Nephron (organoid): ENCODE data around the gene CRY1.

Experiments
- H3K27ac Mint-ChIP-seq, 3 experiments: 2 replicates each; pipeline ENCODE4 v1.8.0; 2020; ENCODE audit warnings: mixed read lengths in 3 of 3, mild to moderate bottlenecking in 2 of 3, moderate library complexity in 1 of 3
- H3K27me3 Mint-ChIP-seq: 2 replicates; pipeline ENCODE4 v1.8.0; 2021; ENCODE audit warnings: low read depth, mild to moderate bottlenecking, moderate library complexity, mixed read lengths
- H3K36me3 Mint-ChIP-seq: 2 replicates; pipeline ENCODE4 v1.8.0; 2020; ENCODE audit warnings: low read depth, mixed read lengths
- H3K4me1 Mint-ChIP-seq: 2 replicates; pipeline ENCODE4 v1.8.0; 2020; ENCODE audit warnings: mixed read lengths
- H3K4me3 Mint-ChIP-seq, 3 experiments: 2 replicates each; pipeline ENCODE4 v1.8.0; 2020; ENCODE audit warnings: mild to moderate bottlenecking in 3 of 3, mixed read lengths in 3 of 3, moderate library complexity in 2 of 3
- H3K9me3 Mint-ChIP-seq: 2 replicates; pipeline ENCODE4 v1.8.0; 2020; ENCODE audit warnings: mixed read lengths
- CTCF ChIP-seq, 3 experiments: fragments of 200-600 bp; sonication (generic); IDR thresholded peaks; one replicate each; pipeline ENCODE4 v1.5.0; 2021; ENCODE audit warnings: antibody characterized with exemption in 3 of 3; ENCODE audit not compliant: unreplicated experiment in 3 of 3

CRY1 gene

GRCh38 chr12:107042801-107043200 is 50.5 kb downstream of the CRY1 start:
- H3K9me3 Mint-ChIP-seq = peaks cover 26% of the 10 kb centered on the region
- peaks cover 33% of the 10 kb centered on the region for H3K36me3 Mint-ChIP-seq
- H3K4me3 Mint-ChIP-seq = no peak overlapping the region
- no peak for TF ChIP-seq CTCF (IDR thresholded peaks at IDR 0.05; ENCODE audit: unreplicated experiment in 3 of 3)
- no peaks in the 10 kb centered on the region for H3K27me3 Mint-ChIP-seq
- no peak overlapping the region for H3K27ac Mint-ChIP-seq
- H3K4me1 Mint-ChIP-seq = peaks cover 11% of the 10 kb centered on the region

- TF ChIP-seq CTCF (IDR thresholded peaks at IDR 0.05; ENCODE audit: unreplicated experiment in 3 of 3) = no peak
- Mint-ChIP-seq H3K9me3 (no peaks in the 10 kb centered on the region), H3K36me3 (peaks cover 15% of the 10 kb centered on the region), H3K4me1 (no peaks in the 10 kb centered on the region), H3K27me3 (no peaks in the 10 kb centered on the region), H3K4me3 (no peak overlapping the region), H3K27ac (no peak overlapping the region)
Observed at GRCh38 chr12:107035733-107036132, 57.6 kb downstream of the CRY1 start.

- Mint-ChIP-seq H3K4me3 (no peak overlapping the region), H3K9me3 (no peaks in the 10 kb centered on the region), H3K27ac (no peak overlapping the region), H3K36me3 (peaks cover 15% of the 10 kb centered on the region), H3K27me3 (no peaks in the 10 kb centered on the region), H3K4me1 (no peaks in the 10 kb centered on the region)
- TF ChIP-seq CTCF (IDR thresholded peaks at IDR 0.05; ENCODE audit: unreplicated experiment in 3 of 3) = no peak
Observed at GRCh38 chr12:107033758-107034739, 59.3 kb downstream of the CRY1 start.

- Mint-ChIP-seq H3K36me3 (peaks cover 10% of the 10 kb centered on the region), H3K4me1 (peaks cover 9% of the 10 kb centered on the region), H3K9me3 (no peaks in the 10 kb centered on the region), H3K27ac (no peak overlapping the region), H3K27me3 (no peaks in the 10 kb centered on the region), H3K4me3 (no peak overlapping the region)
- no peak for TF ChIP-seq CTCF (IDR thresholded peaks at IDR 0.05; ENCODE audit: unreplicated experiment in 3 of 3)
Observed at GRCh38 chr12:107032266-107032665, 61.1 kb downstream of the CRY1 start.

GRCh38 chr12:107031061-107031460 is 62.3 kb downstream of the CRY1 start:
- no peaks in the 10 kb centered on the region for H3K27me3 Mint-ChIP-seq
- no peak overlapping the region for H3K27ac Mint-ChIP-seq
- H3K9me3 Mint-ChIP-seq = no peaks in the 10 kb centered on the region
- H3K36me3 Mint-ChIP-seq = no peaks in the 10 kb centered on the region
- no peak overlapping the region for H3K4me3 Mint-ChIP-seq
- TF ChIP-seq CTCF (IDR thresholded peaks at IDR 0.05; ENCODE audit: unreplicated experiment in 3 of 3) = no peak
- peaks cover 16% of the 10 kb centered on the region for H3K4me1 Mint-ChIP-seq

GRCh38 chr12:107029081-107029480 is 64.3 kb downstream of the CRY1 start:
- Mint-ChIP-seq H3K27ac (peak overlapping the region in 1 of 3 experiments; percentile 92), H3K36me3 (no peaks in the 10 kb centered on the region), H3K4me3 (no peak overlapping the region), H3K27me3 (no peaks in the 10 kb centered on the region), H3K4me1 (peaks cover 16% of the 10 kb centered on the region), H3K9me3 (no peaks in the 10 kb centered on the region)
- TF ChIP-seq CTCF (IDR thresholded peaks at IDR 0.05; ENCODE audit: unreplicated experiment in 3 of 3) = no peak
